ENCODE measurements around the gene C22orf42. TPM values are rescaled to one million over a fixed set of nuclear protein-coding genes. Genes with fewer than 3 reads are reported as not detected.
"Not testable (repeated sequence)": the region's sequence is repeated elsewhere in the genome, so short reads cannot be mapped to it uniquely, and the experiment has no call there.

Gene C22orf42
- total and polyA plus RNA-seq, 2 experiments from 2014 or later: not detected

- Histone ChIP-seq H3K79me2 (no peaks in the 10 kb centered on the region), H3K4me2 (no peak overlapping the region), H3K27me3 (peaks cover 4% of the 10 kb centered on the region), H3K9me2 (replicated peaks; ENCODE audit: insufficient read depth) (no peaks in the 10 kb centered on the region), H3K27ac (no peak overlapping the region), H3K9me3 (ENCODE audit: low read depth) (no peaks in the 10 kb centered on the region), H4K20me1 (ENCODE audit: insufficient read depth, poor library complexity, severe bottlenecking) (no peaks in the 10 kb centered on the region), H2AFZ (no peak overlapping the region), H3K36me3 (replicated peaks; ENCODE audit: insufficient read depth, low read depth) (no peaks in the 10 kb centered on the region), H3K4me3 (no peak overlapping the region), H3K4me1 (ENCODE audit: insufficient read depth) (no peaks in the 10 kb centered on the region)
- TF ChIP-seq CTCF (IDR thresholded peaks at IDR 0.05; ENCODE audit: poor library complexity) (no peak), EZH2 (IDR thresholded peaks at IDR 0.05; ENCODE audit: borderline replicate concordance) (no peak), EZH2phosphoT487 (IDR thresholded peaks at IDR 0.05; ENCODE audit: low read depth, severe bottlenecking, unreplicated experiment) (no peak)
- no peak for DNase-seq (ENCODE audit: low spot score)
Measured at GRCh38 chr22:32142600-32142999, 16.5 kb downstream of the C22orf42 start.

GRCh38 chr22:32140688-32141087, 18.4 kb downstream of the C22orf42 start:
- 53% methylated on average over 6 of the region's 6 CpGs for whole genome bisulfite sequencing (ENCODE audit: low lambda C conversion rate, missing lambda C conversion rate)
- TF ChIP-seq CTCF (IDR thresholded peaks at IDR 0.05; ENCODE audit: poor library complexity): peak; percentile 19

GRCh38 chr22:32138576-32138975, 20.5 kb downstream of the C22orf42 start:
- H3K4me3 ChIP-seq; H3K27me3 ChIP-seq; H4K20me1 ChIP-seq (ENCODE audit: insufficient read depth, poor library complexity, severe bottlenecking); H3K36me3 ChIP-seq (replicated peaks; ENCODE audit: insufficient read depth, low read depth); H3K9me2 ChIP-seq (replicated peaks; ENCODE audit: insufficient read depth); H3K4me1 ChIP-seq (ENCODE audit: insufficient read depth); H3K9me3 ChIP-seq (ENCODE audit: low read depth); H3K27ac ChIP-seq; H3K79me2 ChIP-seq; H2AFZ ChIP-seq; H3K4me2 ChIP-seq; DNase-seq (ENCODE audit: low spot score): not testable (repeated sequence)
- WGBS (ENCODE audit: low lambda C conversion rate, missing lambda C conversion rate): 58% methylated on average over 1 of the region's 1 CpG

More at GRCh38 chr22:32140688-32141087, 18.4 kb downstream of the C22orf42 start:
- not testable (repeated sequence) for H3K4me2 ChIP-seq; H3K4me3 ChIP-seq; DNase-seq (ENCODE audit: low spot score); H3K9me3 ChIP-seq (ENCODE audit: low read depth); H3K36me3 ChIP-seq (replicated peaks; ENCODE audit: insufficient read depth, low read depth); H2AFZ ChIP-seq; H3K9me2 ChIP-seq (replicated peaks; ENCODE audit: insufficient read depth); H3K79me2 ChIP-seq; H3K4me1 ChIP-seq (ENCODE audit: insufficient read depth); H3K27me3 ChIP-seq; H3K27ac ChIP-seq; H4K20me1 ChIP-seq (ENCODE audit: insufficient read depth, poor library complexity, severe bottlenecking)

GRCh38 chr22:32137731-32138324, 21.3 kb downstream of the C22orf42 start:
- not testable (repeated sequence) for H3K4me2 ChIP-seq; H3K4me3 ChIP-seq; H3K9me3 ChIP-seq (ENCODE audit: low read depth)

GRCh38 chr22:32136881-32137280, 22.2 kb downstream of the C22orf42 start:
- not testable (repeated sequence) for DNase-seq (ENCODE audit: low spot score); H3K27ac ChIP-seq; H3K9me3 ChIP-seq (ENCODE audit: low read depth); H3K4me1 ChIP-seq (ENCODE audit: insufficient read depth); H3K4me3 ChIP-seq; H3K36me3 ChIP-seq (replicated peaks; ENCODE audit: insufficient read depth, low read depth); H4K20me1 ChIP-seq (ENCODE audit: insufficient read depth, poor library complexity, severe bottlenecking); H2AFZ ChIP-seq; H3K9me2 ChIP-seq (replicated peaks; ENCODE audit: insufficient read depth); H3K4me2 ChIP-seq; H3K27me3 ChIP-seq; H3K79me2 ChIP-seq
- 82% methylated on average over 4 of the region's 4 CpGs for WGBS (ENCODE audit: low lambda C conversion rate, missing lambda C conversion rate)

More at GRCh38 chr22:32137731-32138324, 21.3 kb downstream of the C22orf42 start:
- not testable (repeated sequence) for H2AFZ ChIP-seq; H3K9me2 ChIP-seq (replicated peaks; ENCODE audit: insufficient read depth); DNase-seq (ENCODE audit: low spot score); H3K27ac ChIP-seq; H3K79me2 ChIP-seq; H4K20me1 ChIP-seq (ENCODE audit: insufficient read depth, poor library complexity, severe bottlenecking); H3K27me3 ChIP-seq; H3K36me3 ChIP-seq (replicated peaks; ENCODE audit: insufficient read depth, low read depth); H3K4me1 ChIP-seq (ENCODE audit: insufficient read depth)
- WGBS (ENCODE audit: low lambda C conversion rate, missing lambda C conversion rate): 91% methylated on average over 16 of the region's 16 CpGs

- H2AFZ ChIP-seq; H3K4me3 ChIP-seq; H3K9me3 ChIP-seq (ENCODE audit: low read depth); DNase-seq (ENCODE audit: low spot score); H3K9me2 ChIP-seq (replicated peaks; ENCODE audit: insufficient read depth); H3K79me2 ChIP-seq; H3K4me2 ChIP-seq; H3K36me3 ChIP-seq (replicated peaks; ENCODE audit: insufficient read depth, low read depth); H4K20me1 ChIP-seq (ENCODE audit: insufficient read depth, poor library complexity, severe bottlenecking); H3K4me1 ChIP-seq (ENCODE audit: insufficient read depth); H3K27ac ChIP-seq; H3K27me3 ChIP-seq: not testable (repeated sequence)
- 72% methylated on average over 3 of the region's 3 CpGs for WGBS (ENCODE audit: low lambda C conversion rate, missing lambda C conversion rate)
Measured at GRCh38 chr22:32135958-32136357, 23.1 kb downstream of the C22orf42 start.

- H3K79me2 ChIP-seq; H3K27me3 ChIP-seq; H3K9me2 ChIP-seq (replicated peaks; ENCODE audit: insufficient read depth); H3K27ac ChIP-seq; H3K4me1 ChIP-seq (ENCODE audit: insufficient read depth); H3K9me3 ChIP-seq (ENCODE audit: low read depth); H4K20me1 ChIP-seq (ENCODE audit: insufficient read depth, poor library complexity, severe bottlenecking); H2AFZ ChIP-seq; H3K36me3 ChIP-seq (replicated peaks; ENCODE audit: insufficient read depth, low read depth); H3K4me2 ChIP-seq; DNase-seq (ENCODE audit: low spot score); H3K4me3 ChIP-seq: not testable (repeated sequence)
- WGBS (ENCODE audit: low lambda C conversion rate, missing lambda C conversion rate): 95% methylated on average over 14 of the region's 14 CpGs
Measured at GRCh38 chr22:32134796-32135195, 24.3 kb downstream of the C22orf42 start.
